SK-N-SH treated with all-trans-retinoic acid at 6 μM for 48 hours (cell line): ENCODE data around the gene HRH2.

ENCODE experiments used
- ATAC-seq: fragments of 200-7000 bp; cut with Tn5 transposase; 3 replicates; pipeline ENCODE4 v1.9.1; 2020; ENCODE audit warnings: mild to moderate bottlenecking, moderate library complexity
- ARNTL ChIP-seq: fragments of 450-650 bp; formaldehyde crosslinking; IDR thresholded peaks from 2 replicates; pipeline ENCODE4 v1.5.0; 2020; ENCODE audit warnings: low read depth, mild to moderate bottlenecking, moderate library complexity, borderline replicate concordance
- BACH2 ChIP-seq: fragments of 250-450 bp; sonication (Bioruptor Pico); IDR thresholded peaks from 2 replicates; pipeline ENCODE4 v1.9.0; 2021; ENCODE audit warnings: mild to moderate bottlenecking, borderline replicate concordance
- CREB5 ChIP-seq: fragments of 250-450 bp; sonication (Bioruptor Pico); IDR thresholded peaks from 2 replicates; pipeline ENCODE4 v1.5.1; 2020; ENCODE audit warnings: low read depth, mild to moderate bottlenecking, moderate library complexity
- CSDC2 ChIP-seq: fragments of 250-450 bp; sonication (Bioruptor Pico); IDR thresholded peaks from 2 replicates; pipeline ENCODE4 v1.5.0; 2020; ENCODE audit warnings: mild to moderate bottlenecking, moderate library complexity
- CSRNP3 ChIP-seq: fragments of 250-450 bp; sonication (Bioruptor Pico); IDR thresholded peaks from 2 replicates; pipeline ENCODE4 v1.5.1; 2021; ENCODE audit warnings: mild to moderate bottlenecking, moderate library complexity
- ESRRG ChIP-seq: fragments of 250-450 bp; sonication (Bioruptor Pico); IDR thresholded peaks from 2 replicates; pipeline ENCODE4 v1.6.1; 2021; ENCODE audit warnings: mild to moderate bottlenecking
- ISL1 ChIP-seq: fragments of 250-450 bp; sonication (Bioruptor Pico); IDR thresholded peaks from 2 replicates; pipeline ENCODE4 v2.1.2; 2022; ENCODE audit warnings: mild to moderate bottlenecking, moderate library complexity
- OSR1 ChIP-seq: fragments of 250-450 bp; sonication (Bioruptor Pico); IDR thresholded peaks from 2 replicates; pipeline ENCODE4 v1.8.0; 2022; ENCODE audit warnings: moderate library complexity, mild to moderate bottlenecking, inconsistent platforms
- PATZ1 ChIP-seq: fragments of 250-450 bp; sonication (Bioruptor Pico); IDR thresholded peaks from 2 replicates; pipeline ENCODE4 v1.8.0; 2020; ENCODE audit warnings: mild to moderate bottlenecking, moderate library complexity, borderline replicate concordance
- POU6F1 ChIP-seq: fragments of 250-450 bp; sonication (Bioruptor Pico); IDR thresholded peaks from 2 replicates; pipeline ENCODE4 v1.8.0; 2021; ENCODE audit warnings: low read depth, mild to moderate bottlenecking, moderate library complexity, borderline replicate concordance
- PPARA ChIP-seq: fragments of 250-450 bp; sonication (Bioruptor Pico); IDR thresholded peaks from 2 replicates; pipeline ENCODE4 v1.5.0; 2020; ENCODE audit warnings: mild to moderate bottlenecking, borderline replicate concordance
- RARB ChIP-seq: fragments of 250-450 bp; sonication (Bioruptor Pico); IDR thresholded peaks from 2 replicates; pipeline ENCODE4 v1.8.0; 2021; ENCODE audit warnings: mild to moderate bottlenecking, moderate library complexity
- TCF4 ChIP-seq: fragments of 250-450 bp; sonication (Bioruptor Pico); IDR thresholded peaks from 2 replicates; pipeline ENCODE4 v1.8.0; 2021; ENCODE audit warnings: mild to moderate bottlenecking, moderate library complexity, borderline replicate concordance
- TOX ChIP-seq: fragments of 250-450 bp; sonication (Bioruptor Pico); IDR thresholded peaks from 2 replicates; pipeline ENCODE4 v1.8.0; 2021; ENCODE audit warnings: mild to moderate bottlenecking, moderate library complexity, borderline replicate concordance
- ZC3H10 ChIP-seq: fragments of 250-450 bp; sonication (Bioruptor Pico); IDR thresholded peaks from 2 replicates; pipeline ENCODE4 v1.5.1; 2021; ENCODE audit warnings: mild to moderate bottlenecking, moderate library complexity
- ZFP3 ChIP-seq: fragments of 250-450 bp; sonication (Bioruptor Pico); IDR thresholded peaks from 2 replicates; pipeline ENCODE4 v1.5.0; 2020; ENCODE audit warnings: mild to moderate bottlenecking, moderate library complexity
- ZFP30 ChIP-seq: fragments of 450-650 bp; formaldehyde crosslinking; IDR thresholded peaks from 2 replicates; pipeline ENCODE4 v1.5.0; 2022; ENCODE audit warnings: mild to moderate bottlenecking, moderate library complexity
- ZNF565 ChIP-seq: fragments of 450-650 bp; formaldehyde crosslinking; conservative IDR thresholded peaks from 2 replicates; pipeline ENCODE4 v1.5.0; 2020; ENCODE audit warnings: low read depth, mild to moderate bottlenecking, moderate library complexity
- ZNF70 ChIP-seq: fragments of 450-650 bp; formaldehyde crosslinking; IDR thresholded peaks from 2 replicates; pipeline ENCODE4 v1.5.0; 2020; ENCODE audit warnings: mild to moderate bottlenecking, moderate library complexity
- ZNF8 ChIP-seq: fragments of 450-650 bp; formaldehyde crosslinking; IDR thresholded peaks from 2 replicates; pipeline ENCODE4 v1.5.0; 2020; ENCODE audit warnings: mild to moderate bottlenecking, moderate library complexity

HRH2 gene

GRCh38 chr5:175686826-175687225 lies 29.0 kb downstream of the HRH2 start (continued):
- TF ChIP-seq ZNF565 (CRISPR knock-in tag) (no peak), CSDC2 (CRISPR knock-in tag) (no peak), TOX (CRISPR knock-in tag) (no peak), OSR1 (CRISPR knock-in tag) (no peak), ISL1 (CRISPR knock-in tag) (no peak), ESRRG (CRISPR knock-in tag) (no peak), PATZ1 (CRISPR knock-in tag) (no peak), ZFP30 (no peak), ZNF70 (no peak), CSRNP3 (CRISPR knock-in tag) (no peak), RARB (no peak)

- TF ChIP-seq ZFP3 (CRISPR knock-in tag) (no peak), CSDC2 (CRISPR knock-in tag) (no peak), ZNF70 (no peak), CREB5 (CRISPR knock-in tag) (no peak), OSR1 (CRISPR knock-in tag) (no peak)
- no peak for ATAC-seq
Measured at GRCh38 chr5:175687231-175687701, 29.4 kb downstream of the HRH2 start.

- no peak for ATAC-seq
Measured at GRCh38 chr5:175688352-175689146, 30.7 kb downstream of the HRH2 start.

GRCh38 chr5:175689147-175689991 lies 31.5 kb downstream of the HRH2 start:
- ATAC-seq: no peak
- TF ChIP-seq BACH2 (CRISPR knock-in tag): no peak
- TF ChIP-seq TCF4 (CRISPR knock-in tag): no peak
- TF ChIP-seq CREB5 (CRISPR knock-in tag): no peak
- no peak for TF ChIP-seq PATZ1 (CRISPR knock-in tag)
- TF ChIP-seq CSDC2 (CRISPR knock-in tag): no peak
- no peak for TF ChIP-seq ZC3H10 (CRISPR knock-in tag)
- TF ChIP-seq ZNF565 (CRISPR knock-in tag): no peak
- TF ChIP-seq ISL1 (CRISPR knock-in tag): no peak

More at GRCh38 chr5:175688352-175689146, 30.7 kb downstream of the HRH2 start:
- TF ChIP-seq ISL1 (CRISPR knock-in tag): no peak
- no peak for TF ChIP-seq ZFP3 (CRISPR knock-in tag)
- TF ChIP-seq POU6F1: no peak
- no peak for TF ChIP-seq PPARA (CRISPR knock-in tag)
- TF ChIP-seq ZNF8 (CRISPR knock-in tag): no peak
- TF ChIP-seq ARNTL: no peak
